ENCODE results near the gene FGD5. TPM values are rescaled to one million over a fixed set of nuclear protein-coding genes. Genes with fewer than 3 reads are reported as not detected.

FGD5 gene
- total RNA-seq, 4 donors from 2014 or later, result 10.0 to 66.8 (median 19.2) TPM

- Histone ChIP-seq H3K9me3 (no peaks in the 10 kb centered on the region), H3K4me1 (no peaks in the 10 kb centered on the region), H3K36me3 (no peaks in the 10 kb centered on the region), H3K27ac (no peak overlapping the region), H3K27me3 (no peaks in the 10 kb centered on the region), H3K4me3 (no peak overlapping the region)
- intact Hi-C loops (cut with DNase I; ENCODE audit: low total_unique reads), result loop anchor here (10.0 kb wide), 1 partner anchor 101 kb away; no protein-coding TSS in a partner anchor
- TF ChIP-seq POLR2A (IDR thresholded peaks at IDR 0.05), result no peak
- TF ChIP-seq CTCF (IDR thresholded peaks at IDR 0.05), result no peak
- no peak for DNase-seq
Observed at GRCh38 chr3:14785207-14786155, 33.3 kb upstream of the FGD5 start.

- no peaks in the 10 kb centered on the region for H3K9me3 ChIP-seq
- no peaks in the 10 kb centered on the region for H3K4me1 ChIP-seq
- no peak for DNase-seq
- no peak overlapping the region for H3K27ac ChIP-seq
- intact Hi-C loops (cut with DNase I; ENCODE audit: low total_unique reads), result loop anchor here (10.0 kb wide), 1 partner anchor 102 kb away; no protein-coding TSS in a partner anchor
- TF ChIP-seq POLR2A (IDR thresholded peaks at IDR 0.05) (no peak), CTCF (IDR thresholded peaks at IDR 0.05) (no peak)
- H3K27me3 ChIP-seq, result no peaks in the 10 kb centered on the region
- no peaks in the 10 kb centered on the region for H3K36me3 ChIP-seq
- H3K4me3 ChIP-seq, result no peak overlapping the region
Observed at GRCh38 chr3:14786369-14786768, 32.4 kb upstream of the FGD5 start.

- H3K4me3 ChIP-seq, result no peak overlapping the region
- no peak for DNase-seq
- H3K9me3 ChIP-seq, result no peaks in the 10 kb centered on the region
- no peaks in the 10 kb centered on the region for H3K36me3 ChIP-seq
- no peak overlapping the region for H3K27ac ChIP-seq
- intact Hi-C loops (cut with DNase I; ENCODE audit: low total_unique reads), result loop anchor here (10.0 kb wide), 1 partner anchor 103 kb away; no protein-coding TSS in a partner anchor
- TF ChIP-seq POLR2A (IDR thresholded peaks at IDR 0.05) (no peak), CTCF (IDR thresholded peaks at IDR 0.05) (no peak)
- no peaks in the 10 kb centered on the region for H3K27me3 ChIP-seq
- no peaks in the 10 kb centered on the region for H3K4me1 ChIP-seq
Observed at GRCh38 chr3:14787630-14788029, 31.1 kb upstream of the FGD5 start.

- H3K4me3 ChIP-seq, result no peak overlapping the region
- TF ChIP-seq CTCF (IDR thresholded peaks at IDR 0.05) (no peak), POLR2A (IDR thresholded peaks at IDR 0.05) (no peak)
- DNase-seq, result no peak
- intact Hi-C loops (cut with DNase I; ENCODE audit: low total_unique reads), result loop anchor here (10.0 kb wide), 1 partner anchor 104 kb away; no protein-coding TSS in a partner anchor
- H3K9me3 ChIP-seq, result no peaks in the 10 kb centered on the region
- no peaks in the 10 kb centered on the region for H3K27me3 ChIP-seq
- no peak overlapping the region for H3K27ac ChIP-seq
- H3K36me3 ChIP-seq, result no peaks in the 10 kb centered on the region
- H3K4me1 ChIP-seq, result no peaks in the 10 kb centered on the region
Observed at GRCh38 chr3:14788644-14789043, 30.1 kb upstream of the FGD5 start.

- Histone ChIP-seq H3K27me3 (no peaks in the 10 kb centered on the region), H3K36me3 (no peaks in the 10 kb centered on the region), H3K27ac (no peak overlapping the region), H3K9me3 (no peaks in the 10 kb centered on the region), H3K4me3 (no peak overlapping the region), H3K4me1 (no peaks in the 10 kb centered on the region)
- no peak for DNase-seq
- intact Hi-C loops (cut with DNase I; ENCODE audit: low total_unique reads), result loop anchor here (10.0 kb wide), 1 partner anchor 104 kb away; no protein-coding TSS in a partner anchor
- TF ChIP-seq CTCF (IDR thresholded peaks at IDR 0.05) (no peak), POLR2A (IDR thresholded peaks at IDR 0.05) (no peak)
Observed at GRCh38 chr3:14789221-14789620, 29.5 kb upstream of the FGD5 start.

Measured in uterus (tissue), 4 donors.